GM12874 (cell line): ENCODE data around the gene PTPRK.

Experiments used
- TF ChIP-seq, protein P1 (sequence below): IDR thresholded peaks from 2 replicates; pipeline ENCODE4 v1.5.1; 2011; ENCODE audit warnings: low read depth, mild to moderate bottlenecking, control low read depth, low read length, moderate library complexity; ENCODE audit not compliant: insufficient read depth

The PTPRK gene

GRCh38 chr6:128200789-128201188, 319.6 kb downstream of the PTPRK start:
- TF ChIP-seq, protein P1, sequence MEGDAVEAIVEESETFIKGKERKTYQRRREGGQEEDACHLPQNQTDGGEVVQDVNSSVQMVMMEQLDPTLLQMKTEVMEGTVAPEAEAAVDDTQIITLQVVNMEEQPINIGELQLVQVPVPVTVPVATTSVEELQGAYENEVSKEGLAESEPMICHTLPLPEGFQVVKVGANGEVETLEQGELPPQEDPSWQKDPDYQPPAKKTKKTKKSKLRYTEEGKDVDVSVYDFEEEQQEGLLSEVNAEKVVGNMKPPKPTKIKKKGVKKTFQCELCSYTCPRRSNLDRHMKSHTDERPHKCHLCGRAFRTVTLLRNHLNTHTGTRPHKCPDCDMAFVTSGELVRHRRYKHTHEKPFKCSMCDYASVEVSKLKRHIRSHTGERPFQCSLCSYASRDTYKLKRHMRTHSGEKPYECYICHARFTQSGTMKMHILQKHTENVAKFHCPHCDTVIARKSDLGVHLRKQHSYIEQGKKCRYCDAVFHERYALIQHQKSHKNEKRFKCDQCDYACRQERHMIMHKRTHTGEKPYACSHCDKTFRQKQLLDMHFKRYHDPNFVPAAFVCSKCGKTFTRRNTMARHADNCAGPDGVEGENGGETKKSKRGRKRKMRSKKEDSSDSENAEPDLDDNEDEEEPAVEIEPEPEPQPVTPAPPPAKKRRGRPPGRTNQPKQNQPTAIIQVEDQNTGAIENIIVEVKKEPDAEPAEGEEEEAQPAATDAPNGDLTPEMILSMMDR: no peak

GRCh38 chr6:128199461-128199860, 320.9 kb downstream of the PTPRK start:
- TF ChIP-seq, protein P1: no peak

DNA sequence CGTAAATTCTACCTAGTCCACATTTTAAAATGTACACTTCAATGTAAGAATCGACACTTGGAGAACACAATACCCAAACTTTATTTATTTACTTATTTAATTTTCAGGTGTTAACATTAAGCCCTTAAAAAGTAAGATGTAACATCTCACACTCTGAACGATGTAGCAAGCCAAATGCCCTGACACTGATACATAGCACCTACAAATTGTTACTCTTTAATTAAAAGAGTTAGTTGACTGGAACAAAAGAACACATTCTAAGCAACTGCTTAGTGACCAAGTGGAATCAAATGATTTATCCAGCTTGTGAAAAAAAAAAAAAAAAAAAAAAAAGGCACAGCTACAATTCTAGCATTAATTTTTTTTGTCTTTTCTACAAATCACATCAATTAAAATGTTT, 327.4 kb downstream of the PTPRK start:
- TF ChIP-seq, protein P1: no peak

- TF ChIP-seq, protein P1: no peak
Observed at GRCh38 chr6:128188678-128189077, 331.7 kb downstream of the PTPRK start.

DNA sequence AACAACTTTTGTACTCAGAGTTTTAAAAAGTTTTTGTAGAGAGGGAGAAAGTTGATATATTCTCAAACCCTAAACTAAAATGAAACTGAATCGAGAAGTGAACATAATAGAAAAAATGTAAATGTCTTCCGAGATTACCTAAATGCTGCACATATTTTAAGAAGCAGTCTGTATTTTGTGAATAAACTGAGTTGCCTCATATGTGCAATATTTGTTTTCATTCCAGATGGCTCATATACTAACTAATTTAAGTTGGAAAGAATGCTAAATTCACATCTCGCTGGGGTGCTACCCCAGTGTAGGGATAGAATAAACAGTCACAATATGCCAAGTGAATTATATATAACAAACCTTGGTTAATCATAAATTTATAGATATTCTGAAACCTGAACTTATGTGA, 333.7 kb downstream of the PTPRK start:
- TF ChIP-seq, protein P1: no peak

GRCh38 chr6:128179876-128180438, 340.4 kb downstream of the PTPRK start:
- TF ChIP-seq, protein P1: no peak

DNA sequence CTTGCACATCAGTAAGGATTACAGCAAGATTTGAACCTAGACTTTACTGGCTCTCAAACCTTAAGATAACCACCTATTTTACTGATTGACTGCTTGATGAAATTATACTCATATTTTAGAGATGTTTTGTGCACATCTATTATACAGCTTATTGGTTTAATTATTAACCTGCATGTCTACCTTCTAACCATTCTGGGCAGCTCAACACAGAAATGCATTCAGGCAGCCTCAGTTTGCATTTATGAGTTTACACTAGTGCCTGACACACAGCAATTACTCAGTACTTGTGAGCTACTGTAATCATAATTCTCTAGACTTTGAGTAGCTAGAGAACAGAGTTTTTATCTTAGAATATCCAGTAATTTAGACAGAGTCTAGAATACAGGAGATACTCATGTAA, 345.7 kb downstream of the PTPRK start:
- TF ChIP-seq, protein P1: no peak
